Measurements from ENCODE around the gene HMGCS1. TPM values are rescaled to one million over a fixed set of nuclear protein-coding genes. Genes with fewer than 3 reads are reported as not detected.

Gene HMGCS1
- total and polyA plus RNA-seq, 2 of the 13 experiments (the other 11 are each of a cell fraction or from before 2014, with no cell fraction given): 56.8 to 318 TPM

- no peak for TF ChIP-seq HNRNPUL1 (IDR thresholded peaks at IDR 0.05; ENCODE audit: low read depth, low read length)
- peak; percentile 85 for TF ChIP-seq GABPB1 (CRISPR knock-in tag; IDR thresholded peaks at IDR 0.05)
- TF ChIP-seq PHB2 (IDR thresholded peaks at IDR 0.05; ENCODE audit: partially characterized antibody): no peak
- TF ChIP-seq, protein P1, sequence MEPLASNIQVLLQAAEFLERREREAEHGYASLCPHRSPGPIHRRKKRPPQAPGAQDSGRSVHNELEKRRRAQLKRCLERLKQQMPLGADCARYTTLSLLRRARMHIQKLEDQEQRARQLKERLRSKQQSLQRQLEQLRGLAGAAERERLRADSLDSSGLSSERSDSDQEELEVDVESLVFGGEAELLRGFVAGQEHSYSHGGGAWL (CRISPR knock-in tag; IDR thresholded peaks at IDR 0.05): peak; percentile 36; the same call in 1 of the 2 replicates
- TF ChIP-seq STAT5B (CRISPR knock-in tag; IDR thresholded peaks at IDR 0.05): no peak
- TF ChIP-seq, protein P2, sequence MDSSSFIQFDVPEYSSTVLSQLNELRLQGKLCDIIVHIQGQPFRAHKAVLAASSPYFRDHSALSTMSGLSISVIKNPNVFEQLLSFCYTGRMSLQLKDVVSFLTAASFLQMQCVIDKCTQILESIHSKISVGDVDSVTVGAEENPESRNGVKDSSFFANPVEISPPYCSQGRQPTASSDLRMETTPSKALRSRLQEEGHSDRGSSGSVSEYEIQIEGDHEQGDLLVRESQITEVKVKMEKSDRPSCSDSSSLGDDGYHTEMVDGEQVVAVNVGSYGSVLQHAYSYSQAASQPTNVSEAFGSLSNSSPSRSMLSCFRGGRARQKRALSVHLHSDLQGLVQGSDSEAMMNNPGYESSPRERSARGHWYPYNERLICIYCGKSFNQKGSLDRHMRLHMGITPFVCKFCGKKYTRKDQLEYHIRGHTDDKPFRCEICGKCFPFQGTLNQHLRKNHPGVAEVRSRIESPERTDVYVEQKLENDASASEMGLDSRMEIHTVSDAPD (CRISPR knock-in tag; IDR thresholded peaks at IDR 0.05): no peak
- peak; percentile 91 for TF ChIP-seq SALL1 (CRISPR knock-in tag; IDR thresholded peaks at IDR 0.05)
- no peak; the same call in 1 of the 2 replicates for TF ChIP-seq BRD4 (CRISPR knock-in tag; IDR thresholded peaks at IDR 0.05)
- TF ChIP-seq HCFC1 (IDR thresholded peaks at IDR 0.05; ENCODE audit: low read depth, low read length): no peak
- no peak for TF ChIP-seq SCMH1 (CRISPR knock-in tag; IDR thresholded peaks at IDR 0.05; ENCODE audit: borderline replicate concordance)
- TF ChIP-seq, protein P3, sequence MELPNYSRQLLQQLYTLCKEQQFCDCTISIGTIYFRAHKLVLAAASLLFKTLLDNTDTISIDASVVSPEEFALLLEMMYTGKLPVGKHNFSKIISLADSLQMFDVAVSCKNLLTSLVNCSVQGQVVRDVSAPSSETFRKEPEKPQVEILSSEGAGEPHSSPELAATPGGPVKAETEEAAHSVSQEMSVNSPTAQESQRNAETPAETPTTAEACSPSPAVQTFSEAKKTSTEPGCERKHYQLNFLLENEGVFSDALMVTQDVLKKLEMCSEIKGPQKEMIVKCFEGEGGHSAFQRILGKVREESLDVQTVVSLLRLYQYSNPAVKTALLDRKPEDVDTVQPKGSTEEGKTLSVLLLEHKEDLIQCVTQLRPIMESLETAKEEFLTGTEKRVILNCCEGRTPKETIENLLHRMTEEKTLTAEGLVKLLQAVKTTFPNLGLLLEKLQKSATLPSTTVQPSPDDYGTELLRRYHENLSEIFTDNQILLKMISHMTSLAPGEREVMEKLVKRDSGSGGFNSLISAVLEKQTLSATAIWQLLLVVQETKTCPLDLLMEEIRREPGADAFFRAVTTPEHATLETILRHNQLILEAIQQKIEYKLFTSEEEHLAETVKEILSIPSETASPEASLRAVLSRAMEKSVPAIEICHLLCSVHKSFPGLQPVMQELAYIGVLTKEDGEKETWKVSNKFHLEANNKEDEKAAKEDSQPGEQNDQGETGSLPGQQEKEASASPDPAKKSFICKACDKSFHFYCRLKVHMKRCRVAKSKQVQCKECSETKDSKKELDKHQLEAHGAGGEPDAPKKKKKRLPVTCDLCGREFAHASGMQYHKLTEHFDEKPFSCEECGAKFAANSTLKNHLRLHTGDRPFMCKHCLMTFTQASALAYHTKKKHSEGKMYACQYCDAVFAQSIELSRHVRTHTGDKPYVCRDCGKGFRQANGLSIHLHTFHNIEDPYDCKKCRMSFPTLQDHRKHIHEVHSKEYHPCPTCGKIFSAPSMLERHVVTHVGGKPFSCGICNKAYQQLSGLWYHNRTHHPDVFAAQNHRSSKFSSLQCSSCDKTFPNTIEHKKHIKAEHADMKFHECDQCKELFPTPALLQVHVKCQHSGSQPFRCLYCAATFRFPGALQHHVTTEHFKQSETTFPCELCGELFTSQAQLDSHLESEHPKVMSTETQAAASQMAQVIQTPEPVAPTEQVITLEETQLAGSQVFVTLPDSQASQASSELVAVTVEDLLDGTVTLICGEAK (IDR thresholded peaks at IDR 0.05): no peak
- TF ChIP-seq, protein P3 (CRISPR knock-in tag; IDR thresholded peaks at IDR 0.05): peak; percentile 73
- no peak for TF ChIP-seq HMG20A (CRISPR knock-in tag; IDR thresholded peaks at IDR 0.05; ENCODE audit: borderline replicate concordance)
- TF ChIP-seq ZFP37 (CRISPR knock-in tag; IDR thresholded peaks at IDR 0.05; ENCODE audit: borderline replicate concordance): peak; percentile 20; the same call in 1 of the 2 replicates
- peak; percentile 97; the same call in 1 of the 2 replicates for TF ChIP-seq ZNF572 (CRISPR knock-in tag; IDR thresholded peaks at IDR 0.05)
- no peak for TF ChIP-seq NBN (conservative IDR thresholded peaks at IDR 0.05)
- no peak for TF ChIP-seq TEAD2 (CRISPR knock-in tag; IDR thresholded peaks at IDR 0.05)
- TF ChIP-seq ARNT2 (CRISPR knock-in tag; IDR thresholded peaks at IDR 0.05; ENCODE audit: low read depth): peak; percentile 63; the same call in 1 of the 2 replicates
- no peak for TF ChIP-seq ZNF597 (CRISPR knock-in tag; IDR thresholded peaks at IDR 0.05)
Observed at GRCh38 chr5:43313035-43313853, at the start of gene HMGCS1 (continued).
